Activated naive CD4-positive, alpha-beta T cell treated with anti-CD3 and anti-CD28 coated beads for 36 hours (primary cell): Measurements from ENCODE around the gene C4orf50. TPM values are rescaled to one million over a fixed set of nuclear protein-coding genes. Genes with fewer than 3 reads are reported as not detected.

Source experiments
- CTCF ChIA-PET: fragments of 350-600 bp; sonication (Branson Sonifier 250); formaldehyde crosslinking; loops from one replicate; lab custom pipeline; 2021; ENCODE audit warnings: antibody characterized with exemption; lab: Charles Lee
- DNase-seq: peaks from one replicate; pipeline ENCODE4 v3.0.0-alpha.2; 2020
- H3K27ac Mint-ChIP-seq: one replicate; pipeline ENCODE4 v1.8.0; 2021; ENCODE audit warnings: mild to moderate bottlenecking, mixed read lengths
- H3K27me3 Mint-ChIP-seq: one replicate; pipeline ENCODE4 v1.8.0; 2021; ENCODE audit warnings: low read depth, mixed read lengths
- H3K36me3 Mint-ChIP-seq: one replicate; pipeline ENCODE4 v1.8.0; 2021; ENCODE audit warnings: low read depth, mixed read lengths
- H3K4me1 Mint-ChIP-seq: one replicate; pipeline ENCODE4 v1.8.0; 2021; ENCODE audit warnings: low read depth, mixed read lengths
- H3K4me3 Mint-ChIP-seq: one replicate; pipeline ENCODE4 v1.8.0; 2021; ENCODE audit warnings: mild to moderate bottlenecking, moderate library complexity, mixed read lengths
- H3K9me3 Mint-ChIP-seq: one replicate; pipeline ENCODE4 v1.8.0; 2021; ENCODE audit warnings: mixed read lengths
- intact Hi-C: fragments of 100-400 bp; cut with micrococcal nuclease; formaldehyde crosslinking; loops from one replicate; pipeline ENCODE4 v1.15.1; 2023
- total RNA-seq, 2 experiments: library from RNA; stranded (reverse); gene quantifications; one replicate each; pipeline ENCODE4 v1.2.3, GENCODE V29; 2021

The C4orf50 gene
- total RNA-seq, 2 experiments from 2014 or later = not detected

DNA sequence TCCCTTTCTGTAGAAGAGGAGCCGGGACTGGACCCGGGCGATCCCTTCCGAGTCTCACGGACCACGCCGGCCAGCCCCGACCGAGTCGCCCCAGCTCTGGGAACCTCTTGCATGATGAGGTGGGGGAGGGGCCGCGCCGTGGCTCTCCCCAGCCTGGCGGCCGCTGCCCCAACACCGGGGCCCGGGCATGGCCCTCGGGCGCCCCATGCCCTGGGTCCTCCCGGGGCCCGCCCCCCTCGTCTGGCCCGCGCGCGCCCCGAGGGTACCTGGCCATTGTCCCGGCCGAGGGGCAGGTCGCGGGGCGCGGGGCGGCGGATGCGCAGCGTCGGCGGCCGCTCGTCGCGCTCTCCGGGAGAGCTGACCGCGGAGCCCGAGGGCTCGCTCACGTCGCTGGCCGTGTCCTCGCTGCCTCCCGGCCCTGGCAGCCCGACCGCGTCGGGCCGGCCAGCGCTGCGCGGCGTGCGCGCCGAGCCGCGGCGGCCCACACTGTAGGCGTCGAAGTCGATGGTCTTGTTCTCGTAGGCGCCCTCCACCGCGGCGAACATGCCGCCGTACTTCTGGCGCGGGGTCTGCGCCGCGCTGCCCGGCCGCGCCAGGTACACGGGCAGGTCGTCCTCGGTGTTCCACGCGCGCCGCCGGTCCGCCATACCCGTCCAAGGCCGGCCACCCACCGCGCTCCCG is 125.8 kb downstream of the C4orf50 start:
- Mint-ChIP-seq H3K4me1 (peaks cover 2% of the 10 kb centered on the region), H3K27me3 (peaks cover 41% of the 10 kb centered on the region), H3K36me3 (no peaks in the 10 kb centered on the region), H3K9me3 (peaks cover 4% of the 10 kb centered on the region), H3K27ac (no peak overlapping the region), H3K4me3 (no peak overlapping the region)
- DNase-seq = no peak
- intact Hi-C loops = no loop called here
- CTCF ChIA-PET = no interaction called here

DNA sequence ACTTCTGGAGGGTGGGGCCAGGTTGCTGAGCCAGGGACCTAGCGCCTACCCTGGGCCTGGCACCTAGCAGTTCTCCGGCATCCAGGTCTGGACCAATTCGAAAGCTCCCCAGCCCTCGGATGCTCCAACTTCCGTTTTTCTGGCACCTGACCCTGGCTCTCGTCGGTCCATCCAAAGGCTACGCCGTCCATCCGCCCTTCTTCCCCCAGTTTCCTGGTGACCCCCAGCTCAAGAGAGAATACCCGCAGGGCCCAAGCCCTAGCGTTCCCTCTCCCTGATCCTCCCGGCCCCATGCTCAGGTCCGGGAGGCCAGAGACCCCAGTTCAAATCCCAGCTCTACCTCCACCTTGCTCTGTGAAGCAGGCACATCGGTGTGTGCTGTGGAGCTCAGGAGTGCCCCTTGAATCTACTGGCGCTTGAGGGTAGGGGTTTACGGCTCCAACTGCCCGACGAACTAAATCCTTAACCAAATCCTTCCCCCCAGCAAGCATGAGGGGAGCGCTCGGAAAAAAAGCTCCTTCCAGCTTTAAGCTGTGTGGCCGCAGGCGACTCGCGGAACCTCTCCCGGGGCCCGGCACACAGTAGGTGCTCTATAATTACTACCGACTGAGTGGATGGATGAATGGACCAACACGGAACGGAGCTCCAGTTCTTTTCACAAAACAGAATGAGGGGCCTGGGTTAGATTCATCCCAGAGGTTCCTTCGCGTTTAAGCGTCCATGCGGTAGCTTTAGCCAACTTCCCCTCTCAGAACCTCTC is 126.5 kb downstream of the C4orf50 start:
- CTCF ChIA-PET = no interaction called here
- Mint-ChIP-seq H3K4me1 (peaks cover 2% of the 10 kb centered on the region), H3K4me3 (no peak overlapping the region), H3K27ac (no peak overlapping the region), H3K27me3 (peaks cover 47% of the 10 kb centered on the region), H3K9me3 (peaks cover 2% of the 10 kb centered on the region), H3K36me3 (no peaks in the 10 kb centered on the region)
- intact Hi-C loops = no loop called here
- DNase-seq = no peak

DNA sequence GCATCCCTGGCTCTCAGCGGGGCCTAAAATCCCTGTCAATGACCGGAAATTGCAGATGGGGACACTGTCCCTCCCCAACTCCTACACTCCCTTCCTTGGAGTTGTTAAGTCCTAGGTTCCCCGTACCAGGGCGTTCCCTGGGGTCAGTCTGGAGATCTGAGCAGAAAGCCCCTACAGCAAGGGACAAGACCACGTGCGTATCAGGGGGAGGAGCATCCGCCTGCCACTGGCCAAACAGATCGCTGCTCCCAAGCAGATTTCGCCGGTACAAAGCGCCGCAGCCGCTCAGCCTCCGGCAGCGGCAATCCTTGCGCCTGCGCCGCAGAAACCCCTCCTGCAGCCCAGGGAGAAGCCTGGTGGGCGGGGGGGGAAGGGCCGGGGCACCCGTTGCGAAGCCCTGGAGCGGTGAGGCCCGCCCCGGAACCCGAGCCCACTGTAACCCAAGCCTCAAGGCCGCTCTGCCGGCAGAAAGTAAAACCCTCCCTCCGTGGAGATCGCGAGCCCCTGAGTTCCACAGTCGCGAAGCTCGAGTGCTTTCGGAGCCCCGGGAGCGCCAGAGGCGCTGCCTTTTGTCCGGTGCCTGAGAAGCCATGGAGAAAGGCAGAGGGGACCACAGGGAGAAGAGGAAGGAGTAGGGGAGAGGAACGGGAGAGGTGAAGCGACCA is 128.0 kb downstream of the C4orf50 start:
- Mint-ChIP-seq H3K27me3 (peaks cover 56% of the 10 kb centered on the region), H3K4me1 (peaks cover 2% of the 10 kb centered on the region), H3K4me3 (no peak overlapping the region), H3K9me3 (peaks cover 2% of the 10 kb centered on the region), H3K36me3 (no peaks in the 10 kb centered on the region), H3K27ac (no peak overlapping the region)
- intact Hi-C loops = no loop called here
- no peak for DNase-seq
- CTCF ChIA-PET = no interaction called here

DNA sequence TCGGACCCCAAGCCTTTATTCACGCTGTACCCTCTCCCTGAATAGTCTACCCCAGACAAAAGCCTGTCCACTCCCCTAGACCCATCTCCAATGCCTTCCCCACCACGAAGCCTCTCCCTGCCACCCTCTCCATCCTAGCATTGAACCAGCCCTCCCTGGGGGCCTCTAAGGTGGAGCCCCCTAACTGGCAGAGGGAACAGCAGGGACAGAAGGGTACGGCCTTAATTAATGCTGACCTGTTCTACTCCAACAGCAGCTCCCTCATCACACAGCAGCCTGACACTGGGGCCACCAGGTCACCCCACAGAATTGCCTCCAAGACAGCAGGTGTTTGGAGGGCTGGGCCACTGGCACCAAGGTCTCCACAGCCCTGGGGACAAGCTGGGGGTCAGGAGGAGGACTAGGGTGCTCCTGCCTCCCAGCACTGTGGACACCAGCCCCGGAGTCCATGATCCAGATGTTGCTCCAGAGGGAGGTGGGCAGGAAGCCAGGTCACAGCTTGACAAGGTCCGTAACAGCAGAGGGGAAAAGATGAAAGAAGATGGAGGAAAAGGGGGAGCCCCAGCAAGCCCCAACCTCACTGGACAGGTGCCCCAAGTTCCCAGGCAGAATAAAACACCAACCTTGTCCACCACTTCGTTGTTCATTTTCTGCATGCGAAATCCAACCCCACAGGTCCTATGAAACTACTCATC is 129.1 kb downstream of the C4orf50 start:
- Mint-ChIP-seq H3K9me3 (peaks cover 2% of the 10 kb centered on the region), H3K4me3 (no peak overlapping the region), H3K27ac (no peak overlapping the region), H3K27me3 (peaks cover 55% of the 10 kb centered on the region), H3K36me3 (no peaks in the 10 kb centered on the region), H3K4me1 (peaks cover 2% of the 10 kb centered on the region)
- DNase-seq = no peak
- CTCF ChIA-PET = no interaction called here
- intact Hi-C loops = no loop called here

DNA sequence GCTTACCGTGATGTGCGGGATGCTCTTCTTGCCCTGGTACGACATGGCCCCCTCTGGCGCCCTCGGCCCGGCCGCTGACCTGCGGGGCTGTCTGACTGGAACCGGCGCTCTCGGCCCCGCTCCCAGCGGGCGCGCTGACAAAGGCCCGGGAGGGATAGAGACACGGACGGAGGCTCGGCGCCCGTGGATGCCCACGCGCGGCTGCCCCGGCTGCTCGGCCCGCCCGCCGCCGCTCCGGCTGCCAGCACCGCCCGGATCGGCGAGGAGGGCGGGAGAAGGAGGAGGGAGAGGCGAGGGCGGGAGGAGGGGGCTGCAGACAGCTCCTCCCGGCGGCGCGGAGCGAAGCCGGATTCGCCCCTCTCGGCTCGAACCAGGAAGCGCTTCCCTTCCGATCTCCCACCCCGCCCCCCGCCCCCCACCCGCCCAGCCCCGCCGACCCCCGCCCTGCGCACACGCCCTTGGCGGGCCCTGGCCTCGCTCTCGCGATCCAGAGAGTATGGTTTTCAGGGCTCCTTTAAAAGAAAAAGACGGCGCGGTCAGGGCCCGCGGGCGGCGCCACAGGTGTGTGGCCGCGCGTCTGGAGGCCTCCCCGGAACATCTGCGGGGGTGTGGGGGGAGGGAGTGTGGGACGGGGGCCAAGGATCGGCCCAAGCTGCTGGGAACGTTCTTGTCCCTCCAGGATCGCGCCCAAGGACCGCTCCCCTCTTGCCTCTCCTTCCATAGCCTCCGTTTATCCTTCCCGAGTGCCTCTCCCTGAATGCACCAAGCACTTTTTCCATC is 129.8 kb downstream of the C4orf50 start:
- intact Hi-C loops = no loop called here
- peaks cover 2% of the 10 kb centered on the region for H3K9me3 Mint-ChIP-seq
- no peak overlapping the region for H3K4me3 Mint-ChIP-seq
- peaks cover 2% of the 10 kb centered on the region for H3K4me1 Mint-ChIP-seq
- CTCF ChIA-PET = no interaction called here
- no peak for DNase-seq
- H3K27ac Mint-ChIP-seq = no peak overlapping the region
- H3K36me3 Mint-ChIP-seq = no peaks in the 10 kb centered on the region
- H3K27me3 Mint-ChIP-seq = peaks cover 52% of the 10 kb centered on the region

DNA sequence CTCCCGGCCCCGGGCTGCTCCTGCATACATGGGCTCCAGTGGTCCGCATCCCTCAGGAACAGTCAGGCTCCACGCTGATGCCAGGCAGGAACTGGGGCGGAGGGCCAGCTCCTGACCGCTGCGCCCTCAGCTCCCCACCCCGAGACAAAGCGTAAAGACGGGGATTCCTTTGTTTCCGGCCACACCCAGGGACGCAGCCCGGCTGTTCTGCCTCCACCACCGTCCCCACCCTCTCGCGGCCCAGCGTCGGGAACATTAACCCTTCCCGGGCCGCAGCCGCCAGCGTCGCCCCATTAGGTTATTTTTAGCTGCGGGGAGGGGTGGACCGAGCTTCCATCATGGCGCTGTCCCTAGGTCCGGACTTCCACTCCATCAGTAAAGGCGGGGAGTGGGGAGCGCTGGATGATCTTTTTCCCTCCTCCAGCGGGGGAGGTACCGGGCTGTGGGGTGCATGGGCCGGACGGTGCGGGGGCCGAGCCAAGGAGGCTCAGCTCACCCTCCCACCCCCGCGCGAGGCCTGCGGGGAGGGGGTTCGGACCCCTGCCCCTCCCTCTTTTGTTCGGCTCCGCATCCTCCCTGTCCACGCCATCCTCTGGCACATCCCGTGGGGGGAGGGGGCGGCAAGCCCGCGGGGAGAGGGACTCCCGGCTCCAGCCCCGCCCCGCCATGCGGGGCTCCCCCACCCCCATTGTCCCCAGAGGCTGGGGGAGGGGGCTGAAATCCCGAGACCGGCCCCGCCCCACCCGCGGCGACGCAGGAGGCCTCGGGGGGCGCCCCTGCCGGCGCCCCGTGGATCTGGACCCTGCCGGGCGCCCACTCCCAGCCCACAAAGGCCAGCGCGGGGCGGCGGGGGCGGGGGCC is 130.6 kb downstream of the C4orf50 start:
- Mint-ChIP-seq H3K27ac (no peak overlapping the region), H3K4me3 (no peak overlapping the region), H3K4me1 (no peaks in the 10 kb centered on the region), H3K9me3 (no peaks in the 10 kb centered on the region), H3K36me3 (no peaks in the 10 kb centered on the region), H3K27me3 (peaks cover 53% of the 10 kb centered on the region)
- no peak for DNase-seq
- CTCF ChIA-PET = no interaction called here
- intact Hi-C loops = no loop called here

DNA sequence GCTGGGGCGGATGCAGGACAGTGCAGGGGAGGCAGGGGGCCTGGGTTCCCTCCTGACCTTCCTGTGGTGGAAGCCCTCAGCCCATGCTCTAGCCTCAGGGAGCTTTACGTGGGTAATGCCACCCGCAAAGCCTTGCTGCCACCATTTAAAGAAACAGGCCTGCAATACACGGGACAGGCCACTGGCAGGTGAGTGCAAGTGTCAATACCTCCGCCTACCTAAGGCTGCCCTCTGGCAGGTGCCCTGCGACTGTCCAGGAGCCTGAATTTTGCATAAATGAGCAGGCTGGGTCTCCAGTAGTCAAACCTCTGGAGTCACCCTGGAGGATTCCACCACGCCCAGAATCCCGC is 131.2 kb downstream of the C4orf50 start:
- CTCF ChIA-PET = no interaction called here
- H3K9me3 Mint-ChIP-seq = no peaks in the 10 kb centered on the region
- no peak overlapping the region for H3K4me3 Mint-ChIP-seq
- DNase-seq = no peak
- intact Hi-C loops = no loop called here
- no peaks in the 10 kb centered on the region for H3K4me1 Mint-ChIP-seq
- peaks cover 54% of the 10 kb centered on the region for H3K27me3 Mint-ChIP-seq
- H3K27ac Mint-ChIP-seq = no peak overlapping the region
- no peaks in the 10 kb centered on the region for H3K36me3 Mint-ChIP-seq

DNA sequence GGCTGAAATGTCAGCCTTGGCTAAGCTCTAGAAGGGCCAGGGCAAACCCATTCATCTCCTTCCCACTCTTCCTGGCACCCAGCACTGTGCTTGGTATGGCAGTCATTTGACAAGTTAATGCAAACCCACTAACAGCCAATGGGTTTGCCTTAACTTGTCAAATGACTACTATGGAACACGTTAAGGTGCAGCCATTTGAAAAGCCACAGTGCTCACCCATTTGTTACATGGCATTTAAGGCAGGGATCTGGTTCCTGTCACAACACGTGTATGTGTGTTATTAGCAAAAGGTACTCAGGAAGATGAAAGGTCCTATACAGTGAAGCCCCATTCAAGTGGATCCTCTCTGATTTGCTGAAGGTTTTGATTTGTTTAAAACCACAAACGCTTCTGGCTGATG is 132.5 kb downstream of the C4orf50 start:
- H3K27me3 Mint-ChIP-seq = peaks cover 45% of the 10 kb centered on the region
- H3K4me1 Mint-ChIP-seq = no peaks in the 10 kb centered on the region
- no peaks in the 10 kb centered on the region for H3K9me3 Mint-ChIP-seq
- H3K4me3 Mint-ChIP-seq = no peak overlapping the region
- CTCF ChIA-PET = no interaction called here
- intact Hi-C loops = no loop called here
- no peaks in the 10 kb centered on the region for H3K36me3 Mint-ChIP-seq
- no peak for DNase-seq
- H3K27ac Mint-ChIP-seq = no peak overlapping the region

DNA sequence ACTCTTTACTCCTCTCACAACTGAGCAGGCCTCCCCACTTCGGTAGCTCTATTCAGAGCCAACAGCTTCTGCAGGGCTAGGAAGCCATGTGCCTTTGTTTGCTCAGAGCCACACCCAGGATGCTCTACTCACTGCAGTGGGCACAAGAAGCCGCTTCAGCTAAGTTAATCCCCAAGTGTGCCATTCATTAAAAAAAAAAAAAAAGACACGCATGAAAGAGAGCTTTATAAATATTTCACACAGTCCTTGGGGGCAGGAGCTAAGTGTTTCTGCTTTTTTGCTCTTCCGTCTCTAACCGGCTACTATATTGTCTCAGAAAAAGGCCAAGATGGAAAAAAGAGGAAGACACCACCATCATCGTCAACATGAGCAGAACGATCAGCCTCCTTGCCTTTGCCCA is 133.4 kb downstream of the C4orf50 start:
- intact Hi-C loops = no loop called here
- H3K27ac Mint-ChIP-seq = no peak overlapping the region
- H3K36me3 Mint-ChIP-seq = no peaks in the 10 kb centered on the region
- CTCF ChIA-PET = no interaction called here
- H3K9me3 Mint-ChIP-seq = no peaks in the 10 kb centered on the region
- H3K4me1 Mint-ChIP-seq = no peaks in the 10 kb centered on the region
- peaks cover 42% of the 10 kb centered on the region for H3K27me3 Mint-ChIP-seq
- no peak overlapping the region for H3K4me3 Mint-ChIP-seq
- DNase-seq = no peak

DNA sequence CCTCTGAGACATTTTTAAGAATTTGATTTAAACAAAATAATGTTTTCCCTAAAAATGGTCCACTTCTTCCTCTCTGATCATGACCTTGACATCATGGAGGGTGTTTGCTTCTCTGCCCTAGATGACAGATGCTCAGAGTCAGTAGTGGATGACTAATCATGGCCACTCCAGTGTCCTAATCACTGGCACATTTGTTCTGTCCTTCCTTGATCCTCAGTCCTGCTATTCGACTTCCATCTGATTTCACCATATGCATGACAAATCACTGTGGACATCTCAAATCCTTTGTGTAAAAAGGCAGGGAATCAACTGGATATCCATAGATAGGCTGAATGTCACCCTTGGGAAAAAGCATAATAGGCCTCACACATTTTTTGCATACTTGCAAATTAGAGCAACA is 134.3 kb downstream of the C4orf50 start:
- no peak for DNase-seq
- H3K4me3 Mint-ChIP-seq = no peak overlapping the region
- no peaks in the 10 kb centered on the region for H3K4me1 Mint-ChIP-seq
- H3K9me3 Mint-ChIP-seq = no peaks in the 10 kb centered on the region
- CTCF ChIA-PET = no interaction called here
- no peaks in the 10 kb centered on the region for H3K36me3 Mint-ChIP-seq
- H3K27me3 Mint-ChIP-seq = peaks cover 33% of the 10 kb centered on the region
- H3K27ac Mint-ChIP-seq = no peak overlapping the region
- intact Hi-C loops = no loop called here

DNA sequence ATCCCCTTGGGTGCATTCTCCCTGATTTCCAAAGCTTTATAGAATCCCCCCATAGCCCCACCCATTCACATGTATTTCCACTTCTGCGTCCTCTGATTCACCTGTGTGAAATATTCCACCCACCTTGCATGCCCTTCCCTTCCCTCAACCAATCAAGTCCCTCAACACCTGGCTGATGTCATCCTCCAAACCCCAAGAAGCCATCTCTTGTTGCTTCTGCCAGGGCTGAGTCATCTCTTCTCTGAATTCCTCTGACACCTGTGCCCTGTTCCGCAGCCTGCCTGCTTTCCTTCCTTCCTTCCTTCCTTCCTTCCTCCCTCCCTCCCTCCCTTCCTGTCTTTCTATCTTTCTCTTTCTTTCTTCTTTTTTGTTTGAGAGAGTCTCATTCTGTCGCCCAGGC is 135.3 kb downstream of the C4orf50 start:
- CTCF ChIA-PET = no interaction called here
- intact Hi-C loops = no loop called here
- Mint-ChIP-seq H3K27ac (no peak overlapping the region), H3K27me3 (peaks cover 30% of the 10 kb centered on the region), H3K4me1 (no peaks in the 10 kb centered on the region), H3K4me3 (no peak overlapping the region), H3K9me3 (no peaks in the 10 kb centered on the region), H3K36me3 (no peaks in the 10 kb centered on the region)
- DNase-seq = no peak
